ENCODE measurements around the gene MSI2.

The MSI2 gene

DNA sequence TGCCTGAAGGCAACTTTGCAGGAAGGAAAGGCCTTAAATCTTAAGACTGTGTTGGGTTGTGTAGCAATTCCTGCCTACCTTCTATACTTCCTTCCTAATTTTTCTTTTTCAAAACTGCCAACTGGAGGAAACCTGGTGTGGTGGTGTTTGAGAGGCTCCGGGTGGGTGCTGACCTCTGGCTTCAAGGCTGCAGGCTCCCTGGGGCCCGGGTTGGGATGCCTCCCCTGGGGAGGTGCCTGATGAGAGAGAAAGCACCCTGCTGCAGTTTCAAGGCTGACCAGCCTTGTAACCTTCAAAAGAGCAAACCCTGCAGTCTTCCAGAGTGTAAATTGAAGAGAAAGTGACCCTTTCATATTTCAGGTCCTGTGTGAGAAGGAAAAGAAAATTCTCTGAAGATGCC, 55.9 kb downstream of the MSI2 start:
- ChIA-PET POLR2A (no interaction called here), CTCF (no interaction called here)
- DNase-seq (ENCODE audit: extremely low spot score): no peak
- TF ChIP-seq ZNF384 (IDR thresholded peaks at IDR 0.05) (no peak), FOXA1 (IDR thresholded peaks at IDR 0.05) (no peak), TARDBP (IDR thresholded peaks at IDR 0.05) (no peak), HDGF (IDR thresholded peaks at IDR 0.05; ENCODE audit: borderline replicate concordance) (no peak), FOXK2 (IDR thresholded peaks at IDR 0.05) (no peak), ARNT (IDR thresholded peaks at IDR 0.05) (no peak), L3MBTL2 (conservative IDR thresholded peaks at IDR 0.05) (no peak), CTBP1 (IDR thresholded peaks at IDR 0.05; ENCODE audit: borderline replicate concordance) (no peak), ELF4 (IDR thresholded peaks at IDR 0.05) (no peak), BHLHE40 (IDR thresholded peaks at IDR 0.05; ENCODE audit: borderline replicate concordance) (no peak), SP1 (IDR thresholded peaks at IDR 0.05) (no peak), LEF1 (IDR thresholded peaks at IDR 0.05; ENCODE audit: borderline replicate concordance) (no peak), NFRKB (IDR thresholded peaks at IDR 0.05) (no peak), FOXM1 (IDR thresholded peaks at IDR 0.05; ENCODE audit: borderline replicate concordance) (no peak), SUZ12 (IDR thresholded peaks at IDR 0.05) (no peak), PKNOX1 (IDR thresholded peaks at IDR 0.05) (no peak)

- CTCF ChIA-PET: no interaction called here
- POLR2A ChIA-PET: no interaction called here
- DNase-seq (ENCODE audit: extremely low spot score): no peak
Measured at GRCh38 chr17:57313097-57313835, 56.9 kb downstream of the MSI2 start.

GRCh38 chr17:57315061-57316015, 59.0 kb downstream of the MSI2 start:
- POLR2A ChIA-PET: no interaction called here
- CTCF ChIA-PET: interaction anchor here (0.6 to 0.8 kb wide), 2 partner anchors 10 to 28 kb away, joined by 4 to 6 read pairs; no protein-coding TSS in a partner anchor

More at GRCh38 chr17:57313097-57313835, 56.9 kb downstream of the MSI2 start:
- no peak for TF ChIP-seq ELF4 (IDR thresholded peaks at IDR 0.05)
- TF ChIP-seq ZNF384 (IDR thresholded peaks at IDR 0.05): no peak
- no peak for TF ChIP-seq FOXA1 (IDR thresholded peaks at IDR 0.05)
- no peak for TF ChIP-seq L3MBTL2 (conservative IDR thresholded peaks at IDR 0.05)
- TF ChIP-seq HDGF (IDR thresholded peaks at IDR 0.05; ENCODE audit: borderline replicate concordance): no peak
- TF ChIP-seq FOXM1 (IDR thresholded peaks at IDR 0.05; ENCODE audit: borderline replicate concordance): no peak
- TF ChIP-seq BHLHE40 (IDR thresholded peaks at IDR 0.05; ENCODE audit: borderline replicate concordance): no peak
- TF ChIP-seq SUZ12 (IDR thresholded peaks at IDR 0.05): no peak
- no peak for TF ChIP-seq CTBP1 (IDR thresholded peaks at IDR 0.05; ENCODE audit: borderline replicate concordance)
- no peak for TF ChIP-seq TARDBP (IDR thresholded peaks at IDR 0.05)
- no peak for TF ChIP-seq SP1 (IDR thresholded peaks at IDR 0.05)

DNA sequence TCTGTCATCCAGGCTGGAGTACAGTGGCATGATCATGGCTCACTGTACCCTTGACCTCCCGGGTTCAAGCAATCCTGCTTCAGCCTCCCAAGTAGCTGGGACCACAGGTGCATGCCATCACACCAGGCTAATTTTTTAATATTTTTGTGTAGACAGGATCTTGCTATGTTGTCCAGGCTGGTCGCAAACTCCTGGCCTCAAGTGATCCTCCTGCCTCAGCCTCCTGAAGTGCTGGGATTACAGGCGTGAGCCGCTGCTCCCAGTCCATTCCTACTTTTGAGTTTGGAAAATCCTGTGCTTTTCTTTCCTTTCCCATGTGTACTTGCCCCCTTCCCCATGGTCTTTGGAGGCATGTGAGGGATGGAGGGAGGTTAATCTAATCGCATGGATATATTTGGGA, 60.0 kb downstream of the MSI2 start:
- ChIA-PET CTCF (no interaction called here), POLR2A (no interaction called here)
- no peak for DNase-seq (ENCODE audit: extremely low spot score)
- TF ChIP-seq L3MBTL2 (conservative IDR thresholded peaks at IDR 0.05): no peak
- TF ChIP-seq TARDBP (IDR thresholded peaks at IDR 0.05): no peak
- TF ChIP-seq BHLHE40 (IDR thresholded peaks at IDR 0.05; ENCODE audit: borderline replicate concordance): no peak
- no peak for TF ChIP-seq SUZ12 (IDR thresholded peaks at IDR 0.05)
- TF ChIP-seq HDGF (IDR thresholded peaks at IDR 0.05; ENCODE audit: borderline replicate concordance): no peak
- TF ChIP-seq ELF4 (IDR thresholded peaks at IDR 0.05): no peak
- TF ChIP-seq NFRKB (IDR thresholded peaks at IDR 0.05): no peak
- no peak for TF ChIP-seq FOXA1 (IDR thresholded peaks at IDR 0.05)
- TF ChIP-seq SP1 (IDR thresholded peaks at IDR 0.05): no peak
- TF ChIP-seq LEF1 (IDR thresholded peaks at IDR 0.05; ENCODE audit: borderline replicate concordance): no peak
- TF ChIP-seq FOXM1 (IDR thresholded peaks at IDR 0.05; ENCODE audit: borderline replicate concordance): no peak
- no peak for TF ChIP-seq ZNF384 (IDR thresholded peaks at IDR 0.05)
- no peak for TF ChIP-seq PKNOX1 (IDR thresholded peaks at IDR 0.05)
- no peak for TF ChIP-seq FOXK2 (IDR thresholded peaks at IDR 0.05)
- TF ChIP-seq ARNT (IDR thresholded peaks at IDR 0.05): no peak
- no peak for TF ChIP-seq CTBP1 (IDR thresholded peaks at IDR 0.05; ENCODE audit: borderline replicate concordance)

More at GRCh38 chr17:57315061-57316015, 59.0 kb downstream of the MSI2 start:
- TF ChIP-seq ARNT (IDR thresholded peaks at IDR 0.05) (no peak), HDGF (IDR thresholded peaks at IDR 0.05; ENCODE audit: borderline replicate concordance) (no peak), FOXK2 (IDR thresholded peaks at IDR 0.05) (no peak), FOXM1 (IDR thresholded peaks at IDR 0.05; ENCODE audit: borderline replicate concordance) (no peak), BHLHE40 (IDR thresholded peaks at IDR 0.05; ENCODE audit: borderline replicate concordance) (no peak), PKNOX1 (IDR thresholded peaks at IDR 0.05) (no peak), TARDBP (IDR thresholded peaks at IDR 0.05) (no peak), NFRKB (IDR thresholded peaks at IDR 0.05) (no peak), ZNF384 (IDR thresholded peaks at IDR 0.05) (no peak), FOXA1 (IDR thresholded peaks at IDR 0.05) (no peak), L3MBTL2 (conservative IDR thresholded peaks at IDR 0.05) (no peak), CTBP1 (IDR thresholded peaks at IDR 0.05; ENCODE audit: borderline replicate concordance) (no peak), SUZ12 (IDR thresholded peaks at IDR 0.05) (no peak), SP1 (IDR thresholded peaks at IDR 0.05) (no peak), LEF1 (IDR thresholded peaks at IDR 0.05; ENCODE audit: borderline replicate concordance) (no peak), ELF4 (IDR thresholded peaks at IDR 0.05) (no peak)
- DNase-seq (ENCODE audit: extremely low spot score): no peak

GRCh38 chr17:57317079-57317478, 60.8 kb downstream of the MSI2 start:
- no peak for DNase-seq (ENCODE audit: extremely low spot score)
- POLR2A ChIA-PET: no interaction called here
- CTCF ChIA-PET: no interaction called here
- TF ChIP-seq TARDBP (IDR thresholded peaks at IDR 0.05) (no peak), LEF1 (IDR thresholded peaks at IDR 0.05; ENCODE audit: borderline replicate concordance) (no peak), FOXA1 (IDR thresholded peaks at IDR 0.05) (no peak), FOXM1 (IDR thresholded peaks at IDR 0.05; ENCODE audit: borderline replicate concordance) (no peak), SUZ12 (IDR thresholded peaks at IDR 0.05) (no peak), PKNOX1 (IDR thresholded peaks at IDR 0.05) (no peak), ELF4 (IDR thresholded peaks at IDR 0.05) (no peak), ZNF384 (IDR thresholded peaks at IDR 0.05) (no peak), SP1 (IDR thresholded peaks at IDR 0.05) (no peak), ARNT (IDR thresholded peaks at IDR 0.05) (no peak), HDGF (IDR thresholded peaks at IDR 0.05; ENCODE audit: borderline replicate concordance) (no peak), BHLHE40 (IDR thresholded peaks at IDR 0.05; ENCODE audit: borderline replicate concordance) (no peak), FOXK2 (IDR thresholded peaks at IDR 0.05) (no peak)

Data from HEK293T (cell line).